Measurements from ENCODE around the gene MFRP.

The MFRP gene

GRCh38 chr11:119307974-119308373 is 38.5 kb downstream of the MFRP start:
- CTCF ChIA-PET = interaction anchor here (0.5 to 4.4 kb wide), 18 partner anchors 11 to 243 kb away, joined by 3 to 20 read pairs (median 4); partner anchors contain the start of genes ABCG4, C2CD2L and CBL
- TF ChIP-seq ZNF202 (tag by site-specific recombination; IDR thresholded peaks at IDR 0.05; ENCODE audit: borderline replicate concordance) (no peak), ZNF558 (tag by site-specific recombination; IDR thresholded peaks at IDR 0.05) (no peak), WT1 (tag by site-specific recombination; IDR thresholded peaks at IDR 0.05) (no peak), ZNF544 (tag by site-specific recombination; IDR thresholded peaks at IDR 0.05) (no peak), ZNF292 (tag by site-specific recombination; IDR thresholded peaks at IDR 0.05; ENCODE audit: borderline replicate concordance, low read depth) (no peak), PRDM4 (tag by site-specific recombination; IDR thresholded peaks at IDR 0.05) (no peak), OVOL3 (tag by site-specific recombination; IDR thresholded peaks at IDR 0.05) (no peak), ZNF623 (tag by site-specific recombination; IDR thresholded peaks at IDR 0.05) (no peak), ZNF585B (tag by site-specific recombination; IDR thresholded peaks at IDR 0.05) (no peak), YY2 (tag by site-specific recombination; IDR thresholded peaks at IDR 0.05) (no peak)
- no peaks in the 10 kb centered on the region for H3K4me1 ChIP-seq (ENCODE audit: control insufficient read depth, insufficient read depth, low read length)
- no peak overlapping the region for H3K4me3 ChIP-seq (ENCODE audit: low read depth, low read length)
- H3K36me3 ChIP-seq (ENCODE audit: control insufficient read depth in 2 of 2, insufficient read depth in 1 of 2, low read length in 2 of 2) = peaks cover 0 to 68% of the 10 kb centered on the region in 2 experiments; a peak in 2 of 3 replicates
- H3K9me3 ChIP-seq (ENCODE audit: control insufficient read depth, insufficient read depth, low read depth, low read length) = no peaks in the 10 kb centered on the region
- POLR2A ChIA-PET = interaction anchor here (0.6 to 4.8 kb wide), 5 partner anchors 9 to 215 kb away, joined by 3 to 35 read pairs (median 3); partner anchors contain the start of gene MCAM
- H3K27ac ChIP-seq (ENCODE audit: extremely low read depth, low read depth, low read length) = no peak overlapping the region

GRCh38 chr11:119307219-119307618 is 39.3 kb downstream of the MFRP start:
- Histone ChIP-seq H3K4me3 (ENCODE audit: low read depth, low read length) (no peak overlapping the region), H3K9me3 (ENCODE audit: control insufficient read depth, insufficient read depth, low read depth, low read length) (no peaks in the 10 kb centered on the region), H3K4me1 (ENCODE audit: control insufficient read depth, insufficient read depth, low read length) (no peaks in the 10 kb centered on the region), H3K27ac (ENCODE audit: extremely low read depth, low read depth, low read length) (no peak overlapping the region), H3K36me3 (ENCODE audit: control insufficient read depth in 2 of 2, insufficient read depth in 1 of 2, low read length in 2 of 2) (peaks cover 0 to 65% of the 10 kb centered on the region in 2 experiments; a peak in 2 of 3 replicates)
- CTCF ChIA-PET = interaction anchor here (0.6 to 4.4 kb wide), 17 partner anchors 11 to 318 kb away, joined by 3 to 20 read pairs (median 4); partner anchors contain the start of genes ABCG4 and CBL
- POLR2A ChIA-PET = interaction anchor here (0.6 to 4.8 kb wide), 5 partner anchors 10 to 215 kb away, joined by 3 to 35 read pairs (median 3); partner anchors contain the start of gene MCAM
- TF ChIP-seq REST (tag by site-specific recombination; IDR thresholded peaks at IDR 0.05) (no peak), PRDM10 (tag by site-specific recombination; IDR thresholded peaks at IDR 0.05) (peak; percentile 96)

All from HEK293 (cell line).